HepG2 (cell line): ENCODE data around the gene SRSF6. TPM values are rescaled to one million over a fixed set of nuclear protein-coding genes. Genes with fewer than 3 reads are reported as not detected.
A peak's percentile ranks its signal among the peaks of the same experiment; 100 is the strongest.

Source experiments
- ATAC-seq: fragments of 200-7000 bp; cut with Tn5 transposase; 3 replicates; pipeline ENCODE4 v1.9.1; 2020; ENCODE audit warnings: mild to moderate bottlenecking, moderate library complexity
- BruUV-seq: library from RNA; stranded (reverse); fragments of 400-500 nt; replicated peaks from 2 replicates; lab custom pipeline; 2021; lab: Mats Ljungman, UMichigan
- CTCF ChIA-PET: fragments of 300-600 bp; formaldehyde crosslinking; extraction: SDS; loops from one replicate; lab custom pipeline; 2021; ENCODE audit warnings: low total read pairs, inconsistent platforms, low intra/inter-chr PET ratio; lab: Yijun Ruan, JAX
- POLR2A ChIA-PET: fragments of 350-600 bp; sonication (Branson Sonifier 250); formaldehyde crosslinking; loops from one replicate; lab custom pipeline; 2020; ENCODE audit warnings: antibody characterized with exemption, inconsistent platforms; lab: Yijun Ruan, JAX
- DNase-seq: peaks from one replicate; pipeline ENCODE4 v3.0.0-alpha.2; 2015; ENCODE audit warnings: low spot score
- FAIRE-seq: peaks from 3 replicates; lab custom pipeline; 2011; peaks lifted over from hg19 to GRCh38; lab: Jason Lieb, UNC
- H2AFZ ChIP-seq: one replicate; pipeline ENCODE4 v1.6.1; 2011; ENCODE audit warnings: low read length, inconsistent platforms
- H3K27ac ChIP-seq: fragments of 300-600 bp; 3 replicates; pipeline ENCODE4 v1.8.0; 2011; ENCODE audit warnings: mixed run types, mild to moderate bottlenecking, mixed read lengths, low read length, inconsistent platforms; ENCODE audit not compliant: insufficient read depth; ENCODE audit errors: extremely low read length
- H3K27me3 ChIP-seq, 2 experiments: fragments of 200-600 bp in 1 of 2; 2 replicates in 1 of 2; 3 replicates in 1 of 2; pipeline versions ENCODE4 v1.6.0 to v1.8.0; 2011; ENCODE audit warnings: low read length in 2 of 2, mild to moderate bottlenecking in 2 of 2, moderate library complexity in 2 of 2, inconsistent platforms in 1 of 2; ENCODE audit not compliant: insufficient read depth in 2 of 2, control insufficient read depth in 1 of 2
- H3K36me3 ChIP-seq, 2 experiments: fragments of 200-600 bp in 1 of 2; replicated peaks in 1 of 2; 2 replicates in 1 of 2; 3 replicates in 1 of 2; pipeline versions ENCODE4 v1.5.1 to v1.8.0; 2011; ENCODE audit warnings: low read length in 2 of 2, inconsistent platforms in 1 of 2; ENCODE audit not compliant: insufficient read depth in 2 of 2, control insufficient read depth in 1 of 2
- H3K4me1 ChIP-seq: 2 replicates; pipeline ENCODE4 v1.5.1; 2012; ENCODE audit warnings: low read length, inconsistent platforms; ENCODE audit not compliant: insufficient read depth
- H3K4me2 ChIP-seq: 2 replicates; pipeline ENCODE4 v1.6.0; 2011; ENCODE audit warnings: low read depth, low read length, inconsistent platforms
- H3K4me3 ChIP-seq, 3 experiments: fragments of 200-600 bp in 1 of 3; sonication (generic), shearing (Covaris generic) in 1 of 3; replicated peaks in 1 of 3; 2 replicates each; pipeline ENCODE4 v1.5.1; 2011 to 2016; ENCODE audit warnings: low read length in 3 of 3, inconsistent platforms in 2 of 3, low read depth in 2 of 3, mild to moderate bottlenecking in 2 of 3, control low read depth in 1 of 3, mixed read lengths in 1 of 3; ENCODE audit not compliant: insufficient read depth in 1 of 3
- H3K79me2 ChIP-seq: one replicate; pipeline ENCODE4 v1.6.1; 2011; ENCODE audit warnings: low read length, inconsistent platforms; ENCODE audit not compliant: insufficient read depth
- H3K9ac ChIP-seq: 2 replicates; pipeline ENCODE4 v1.6.0; 2011; ENCODE audit warnings: mild to moderate bottlenecking, low read depth, low read length, inconsistent platforms; ENCODE audit not compliant: insufficient read depth
- H3K9me3 ChIP-seq: 2 replicates; pipeline ENCODE4 v1.5.1; 2012; ENCODE audit warnings: mild to moderate bottlenecking, low read length
- H4K20me1 ChIP-seq: 2 replicates; pipeline ENCODE4 v1.6.0; 2011; ENCODE audit warnings: inconsistent platforms, mild to moderate bottlenecking, low read length, moderate library complexity; ENCODE audit not compliant: insufficient read depth
- HNF4A ChIP-seq: sonication (generic); formaldehyde crosslinking; IDR thresholded peaks from 2 replicates; pipeline ENCODE4 v1.4.0; 2020; ENCODE audit warnings: missing genetic modification reagents
- MBD4 ChIP-seq: IDR thresholded peaks from 2 replicates; pipeline ENCODE4 v1.6.1; 2012; ENCODE audit warnings: low read length, inconsistent platforms, borderline replicate concordance
- NBN ChIP-seq: fragments of 450-650 bp; conservative IDR thresholded peaks from 2 replicates; pipeline ENCODE4 v1.6.1; 2017
- NFKBIZ ChIP-seq: IDR thresholded peaks from 2 replicates; pipeline ENCODE4 v1.6.1; 2018; ENCODE audit warnings: missing genetic modification reagents, missing compliant biosample characterization
- POGZ ChIP-seq: sonication (generic); formaldehyde crosslinking; IDR thresholded peaks from 2 replicates; pipeline ENCODE4 v1.4.0; 2020; ENCODE audit warnings: mild to moderate bottlenecking, missing genetic modification reagents
- POLR2G ChIP-seq: fragments of 200-400 bp; formaldehyde crosslinking; IDR thresholded peaks from 2 replicates; pipeline ENCODE4 v1.6.1; 2018; ENCODE audit warnings: mild to moderate bottlenecking, low read depth, low read length, moderate library complexity
- PRPF4 ChIP-seq: fragments of 200-400 bp; formaldehyde crosslinking; IDR thresholded peaks from 2 replicates; pipeline ENCODE4 v1.6.1; 2016; ENCODE audit warnings: low read length, low read depth; ENCODE audit not compliant: poor library complexity, severe bottlenecking
- SSRP1 ChIP-seq: IDR thresholded peaks from 2 replicates; pipeline ENCODE4 v1.6.1; 2016; ENCODE audit warnings: control low read depth
- TGIF2 ChIP-seq: IDR thresholded peaks from 2 replicates; pipeline ENCODE4 v1.6.1; 2016; ENCODE audit warnings: control low read depth, missing compliant biosample characterization
- ZBTB1 ChIP-seq: sonication (generic); formaldehyde crosslinking; IDR thresholded peaks from 2 replicates; pipeline ENCODE4 v1.4.0; 2020; ENCODE audit warnings: missing genetic modification reagents, borderline replicate concordance
- ZBTB38 ChIP-seq: sonication (generic); formaldehyde crosslinking; IDR thresholded peaks from 2 replicates; pipeline ENCODE4 v1.5.1; 2020; ENCODE audit warnings: mild to moderate bottlenecking, missing genetic modification reagents
- ZNF20 ChIP-seq: sonication (generic); formaldehyde crosslinking; IDR thresholded peaks from 2 replicates; pipeline ENCODE4 v1.4.0; 2020; ENCODE audit warnings: mild to moderate bottlenecking, moderate library complexity, missing genetic modification reagents
- ZNF484 ChIP-seq: sonication (generic); formaldehyde crosslinking; IDR thresholded peaks from 2 replicates; pipeline ENCODE4 v1.5.1; 2020; ENCODE audit warnings: mild to moderate bottlenecking, low read depth, missing genetic modification reagents, borderline replicate concordance
- ZNF552 ChIP-seq: sonication (generic); formaldehyde crosslinking; IDR thresholded peaks from 2 replicates; pipeline ENCODE4 v1.9.0; 2022; ENCODE audit warnings: missing genetic modification reagents, mild to moderate bottlenecking, borderline replicate concordance
- ZNF619 ChIP-seq: sonication (generic); formaldehyde crosslinking; IDR thresholded peaks from 2 replicates; pipeline ENCODE4 v1.4.0; 2020; ENCODE audit warnings: mild to moderate bottlenecking, missing genetic modification reagents
- ZNF644 ChIP-seq: IDR thresholded peaks from 2 replicates; pipeline ENCODE4 v1.6.1; 2016; ENCODE audit warnings: low read depth
- ZNF782 ChIP-seq: sonication (generic); formaldehyde crosslinking; IDR thresholded peaks from 2 replicates; pipeline ENCODE4 v1.4.0; 2020; ENCODE audit warnings: missing genetic modification reagents, mild to moderate bottlenecking, borderline replicate concordance
- WGBS: methylation state at CpG from one replicate; pipeline ENCODE4 v1.1.6; 2017; ENCODE audit warnings: low lambda C conversion rate; 5-methylcytosine and 5-hydroxymethylcytosine counted together
- in situ Hi-C: cut with HindIII; loops from 2 replicates; pipeline ENCODE4 v1.10.0; 2017; ENCODE audit warnings: low pct_unique_long_range_greater_than_20kb; ENCODE audit not compliant: extremely low pct_ligation_motif_present
- intact Hi-C: fragments of 100-400 bp; cut with micrococcal nuclease; formaldehyde crosslinking; loops from one replicate; pipeline ENCODE4 v1.10.0; 2022; ENCODE audit not compliant: unreplicated experiment
- polyA plus RNA-seq, 8 experiments: library from polyadenylated mRNA; depleted of rRNA in 3 of 8; stranded (reverse) in 7 of 8; unstranded in 1 of 8; fragments of >200 nt; fragmentation: Illumina TruSeq in 4 of 8; extraction: Trizol in 4 of 8; gene quantifications; 2 replicates each; pipeline versions ENCODE4 v1.2.1 to v1.2.3, GENCODE V29; 2011 to 2016; ENCODE audit warnings: low read depth in 4 of 8, missing spikeins in 1 of 8, mixed read lengths in 1 of 8; ENCODE audit not compliant: insufficient read depth in 1 of 8
- total RNA-seq, 5 experiments: library from RNA; depleted of rRNA; stranded (reverse); fragments of >200 nt; fragmentation: Illumina TruSeq; extraction: Trizol; gene quantifications; 2 replicates each; pipeline ENCODE4 v1.2.3, GENCODE V29; 2016; ENCODE audit warnings: low read depth in 1 of 5
- TF ChIP-seq, protein P1 (sequence below): sonication (generic); formaldehyde crosslinking; IDR thresholded peaks from 2 replicates; pipeline ENCODE4 v1.9.0; 2021; ENCODE audit warnings: missing genetic modification reagents, borderline replicate concordance
- TF ChIP-seq, protein P2 (sequence below): IDR thresholded peaks from 2 replicates; pipeline ENCODE4 v1.6.1; 2016; ENCODE audit warnings: missing compliant biosample characterization, missing genetic modification reagents, borderline replicate concordance
- TF ChIP-seq, protein P3 (sequence below): sonication (generic); formaldehyde crosslinking; IDR thresholded peaks from 2 replicates; pipeline ENCODE4 v1.8.0; 2022; ENCODE audit warnings: mild to moderate bottlenecking, missing genetic modification reagents, moderate library complexity

Gene SRSF6
- total and polyA plus RNA-seq, 2 of the 13 experiments (the other 11 are each of a cell fraction or from before 2014, with no cell fraction given): 156 to 194 TPM

DNA sequence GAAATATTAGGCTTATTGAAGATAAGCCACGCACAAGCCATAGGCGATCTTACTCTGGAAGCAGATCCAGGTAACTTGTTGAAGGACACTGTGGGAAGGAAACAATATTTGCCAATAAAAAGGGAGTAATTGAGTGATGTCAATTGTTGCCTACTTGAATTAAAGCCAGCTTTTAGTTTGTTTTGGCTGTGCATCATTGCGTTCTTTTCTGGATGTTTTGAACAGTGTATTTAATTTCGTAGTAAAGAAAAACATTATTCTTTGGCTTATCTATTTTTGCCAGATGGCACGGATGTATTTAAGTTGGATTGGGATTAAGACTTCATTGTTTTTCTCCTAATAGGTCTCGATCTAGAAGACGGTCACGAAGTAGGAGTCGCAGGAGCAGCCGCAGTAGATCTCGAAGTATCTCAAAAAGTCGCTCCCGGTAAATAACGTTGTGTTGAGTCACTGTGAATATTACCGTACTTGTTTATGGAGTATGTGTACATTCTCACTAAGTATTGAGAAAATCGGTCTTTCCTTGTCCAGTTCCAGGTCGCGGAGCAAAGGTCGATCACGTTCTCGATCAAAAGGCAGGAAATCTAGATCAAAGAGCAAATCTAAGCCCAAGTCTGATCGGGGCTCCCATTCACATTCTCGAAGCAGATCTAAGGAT, 2.6 kb downstream of the SRSF6 start (continued):
- TF ChIP-seq, protein P1, sequence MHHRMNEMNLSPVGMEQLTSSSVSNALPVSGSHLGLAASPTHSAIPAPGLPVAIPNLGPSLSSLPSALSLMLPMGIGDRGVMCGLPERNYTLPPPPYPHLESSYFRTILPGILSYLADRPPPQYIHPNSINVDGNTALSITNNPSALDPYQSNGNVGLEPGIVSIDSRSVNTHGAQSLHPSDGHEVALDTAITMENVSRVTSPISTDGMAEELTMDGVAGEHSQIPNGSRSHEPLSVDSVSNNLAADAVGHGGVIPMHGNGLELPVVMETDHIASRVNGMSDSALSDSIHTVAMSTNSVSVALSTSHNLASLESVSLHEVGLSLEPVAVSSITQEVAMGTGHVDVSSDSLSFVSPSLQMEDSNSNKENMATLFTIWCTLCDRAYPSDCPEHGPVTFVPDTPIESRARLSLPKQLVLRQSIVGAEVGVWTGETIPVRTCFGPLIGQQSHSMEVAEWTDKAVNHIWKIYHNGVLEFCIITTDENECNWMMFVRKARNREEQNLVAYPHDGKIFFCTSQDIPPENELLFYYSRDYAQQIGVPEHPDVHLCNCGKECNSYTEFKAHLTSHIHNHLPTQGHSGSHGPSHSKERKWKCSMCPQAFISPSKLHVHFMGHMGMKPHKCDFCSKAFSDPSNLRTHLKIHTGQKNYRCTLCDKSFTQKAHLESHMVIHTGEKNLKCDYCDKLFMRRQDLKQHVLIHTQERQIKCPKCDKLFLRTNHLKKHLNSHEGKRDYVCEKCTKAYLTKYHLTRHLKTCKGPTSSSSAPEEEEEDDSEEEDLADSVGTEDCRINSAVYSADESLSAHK (CRISPR knock-in tag): no peak
- TF ChIP-seq ZNF552 (CRISPR knock-in tag): no peak
- TF ChIP-seq POLR2G: 0 out of 2 replicates have a peak, but pooled peaks have one; percentile 27
- TF ChIP-seq, all 625 proteins: peak for 13

DNA sequence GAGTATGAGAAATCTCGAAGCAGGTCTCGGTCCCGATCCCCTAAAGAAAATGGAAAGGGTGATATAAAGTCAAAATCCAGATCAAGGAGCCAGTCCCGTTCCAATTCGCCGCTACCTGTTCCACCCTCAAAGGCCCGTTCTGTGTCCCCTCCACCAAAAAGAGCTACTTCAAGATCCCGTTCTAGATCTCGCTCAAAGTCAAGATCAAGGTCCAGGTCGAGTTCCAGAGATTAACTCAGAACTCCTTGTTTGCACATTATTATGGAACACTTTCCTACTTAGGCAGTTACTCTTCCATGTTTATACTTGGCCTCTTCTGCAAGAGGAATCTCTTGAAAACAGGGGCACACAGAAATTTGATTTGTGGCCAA, 3.1 kb downstream of the SRSF6 start:
- Histone ChIP-seq H3K27me3 (no peaks in the 10 kb centered on the region; a peak in 1 of 5 replicates), H3K36me3 (peaks cover 17 to 68% of the 10 kb centered on the region in 2 experiments), H3K27ac (no peak overlapping the region), H3K9me3 (no peaks in the 10 kb centered on the region), H3K4me2 (0 out of 2 replicates have a peak overlapping the region, but pooled peaks have one; percentile 2), H2AFZ (no peak overlapping the region), H3K9ac (no peak overlapping the region), H3K79me2 (peaks cover 53% of the 10 kb centered on the region), H3K4me1 (peaks cover 55% of the 10 kb centered on the region), H4K20me1 (peaks cover 68% of the 10 kb centered on the region), H3K4me3 (no peak overlapping the region)
- 92% methylated on average over 10 of the region's 10 CpGs for WGBS
- POLR2A ChIA-PET: interaction anchor here (1.3 to 1.6 kb wide), 2 partner anchors 15 to 53 kb away, joined by 3 to 5 read pairs; no protein-coding TSS in a partner anchor
- intact Hi-C loops: no loop called here
- ATAC-seq (no peak), DNase-seq (no peak), FAIRE-seq (no peak)
- no TSS peak for BruUV-seq
- in situ Hi-C loops: no loop called here
- CTCF ChIA-PET: no interaction called here
- peak; percentile 81 for TF ChIP-seq POGZ (CRISPR knock-in tag)
- no peak for TF ChIP-seq NFKBIZ (CRISPR knock-in tag)
- 0 out of 2 replicates have a peak, but pooled peaks have one; percentile 28 for TF ChIP-seq HNF4A (CRISPR knock-in tag)
- no peak for TF ChIP-seq ZNF782 (CRISPR knock-in tag)
- peak; percentile 53 for TF ChIP-seq POLR2G
- TF ChIP-seq ZBTB1 (CRISPR knock-in tag): no peak
- no peak for TF ChIP-seq ZNF20
- 0 out of 2 replicates have a peak, but pooled peaks have one; percentile 51 for TF ChIP-seq MBD4
- TF ChIP-seq PRPF4: peak; percentile 9
- no peak for TF ChIP-seq ZNF484 (CRISPR knock-in tag)
- TF ChIP-seq TGIF2 (CRISPR knock-in tag): 0 out of 2 replicates have a peak, but pooled peaks have one; percentile 20
- TF ChIP-seq, protein P2, sequence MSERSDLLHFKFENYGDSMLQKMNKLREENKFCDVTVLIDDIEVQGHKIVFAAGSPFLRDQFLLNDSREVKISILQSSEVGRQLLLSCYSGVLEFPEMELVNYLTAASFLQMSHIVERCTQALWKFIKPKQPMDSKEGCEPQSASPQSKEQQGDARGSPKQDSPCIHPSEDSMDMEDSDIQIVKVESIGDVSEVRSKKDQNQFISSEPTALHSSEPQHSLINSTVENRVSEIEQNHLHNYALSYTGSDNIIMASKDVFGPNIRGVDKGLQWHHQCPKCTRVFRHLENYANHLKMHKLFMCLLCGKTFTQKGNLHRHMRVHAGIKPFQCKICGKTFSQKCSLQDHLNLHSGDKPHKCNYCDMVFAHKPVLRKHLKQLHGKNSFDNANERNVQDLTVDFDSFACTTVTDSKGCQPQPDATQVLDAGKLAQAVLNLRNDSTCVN (CRISPR knock-in tag): peak; percentile 86; the same call in 1 of the 2 replicates
- TF ChIP-seq, protein P3, sequence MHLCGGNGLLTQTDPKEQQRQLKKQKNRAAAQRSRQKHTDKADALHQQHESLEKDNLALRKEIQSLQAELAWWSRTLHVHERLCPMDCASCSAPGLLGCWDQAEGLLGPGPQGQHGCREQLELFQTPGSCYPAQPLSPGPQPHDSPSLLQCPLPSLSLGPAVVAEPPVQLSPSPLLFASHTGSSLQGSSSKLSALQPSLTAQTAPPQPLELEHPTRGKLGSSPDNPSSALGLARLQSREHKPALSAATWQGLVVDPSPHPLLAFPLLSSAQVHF (CRISPR knock-in tag): no peak
- TF ChIP-seq SSRP1 (CRISPR knock-in tag): peak; percentile 72; the same call in 1 of the 2 replicates
- TF ChIP-seq ZBTB38 (CRISPR knock-in tag): peak; percentile 43; the same call in 1 of the 2 replicates
- TF ChIP-seq NBN: no peak
- peak; percentile 66; the same call in 1 of the 2 replicates for TF ChIP-seq ZNF644 (CRISPR knock-in tag)
- no peak for TF ChIP-seq ZNF619 (CRISPR knock-in tag)
